GM18858 (cell line): ENCODE data around the gene ZBTB17.
A peak's percentile ranks its signal among the peaks of the same experiment; 100 is the strongest.
"Not testable (repeated sequence)": the region's sequence is repeated elsewhere in the genome, so short reads cannot be mapped to it uniquely, and the experiment has no call there.

Experiments used
- ATAC-seq: cut with Tn5 transposase; IDR thresholded peaks from one replicate; pipeline ENCODE4 v1.9.1; 2021; ENCODE audit not compliant: unreplicated experiment

ZBTB17 gene

GRCh38 chr1:15975805-15976680, at the start of gene ZBTB17:
Gene ZBTB17 (minus strand): TSS chr1:15976101. CDS start chr1:15948495, 27,606 bp downstream.
- peak; percentile 58 for ATAC-seq

DNA sequence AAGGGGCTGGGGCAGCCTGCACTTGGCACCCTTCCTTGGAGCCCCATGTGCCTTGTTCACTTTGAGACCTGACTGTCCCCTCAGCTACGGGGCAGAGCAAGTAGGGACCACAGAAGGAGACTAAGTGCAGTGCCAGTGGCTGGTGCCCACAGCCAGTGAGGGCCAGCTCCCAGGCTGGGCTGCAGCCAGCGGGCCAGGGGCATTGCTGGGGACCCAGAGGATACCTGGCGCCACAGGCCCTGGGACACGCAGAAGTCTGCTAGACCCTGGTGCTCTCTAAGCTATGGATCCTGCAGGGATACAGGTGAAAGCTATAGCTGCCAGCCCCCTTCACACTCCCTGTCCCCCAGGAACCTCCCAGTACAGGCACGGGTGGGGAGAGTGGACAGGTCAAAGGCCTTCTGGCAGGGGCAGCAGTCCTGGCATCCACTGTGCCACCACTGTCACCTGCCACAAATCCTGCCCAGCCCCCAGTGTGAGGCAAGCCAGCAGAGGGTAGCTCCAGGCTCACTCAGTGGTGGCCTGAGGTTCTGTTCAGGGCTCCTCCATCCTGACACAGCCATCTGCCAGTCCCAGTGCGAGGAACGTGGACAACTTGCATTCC, 47.3 kb upstream of the ZBTB17 start:
- no peak for ATAC-seq

DNA sequence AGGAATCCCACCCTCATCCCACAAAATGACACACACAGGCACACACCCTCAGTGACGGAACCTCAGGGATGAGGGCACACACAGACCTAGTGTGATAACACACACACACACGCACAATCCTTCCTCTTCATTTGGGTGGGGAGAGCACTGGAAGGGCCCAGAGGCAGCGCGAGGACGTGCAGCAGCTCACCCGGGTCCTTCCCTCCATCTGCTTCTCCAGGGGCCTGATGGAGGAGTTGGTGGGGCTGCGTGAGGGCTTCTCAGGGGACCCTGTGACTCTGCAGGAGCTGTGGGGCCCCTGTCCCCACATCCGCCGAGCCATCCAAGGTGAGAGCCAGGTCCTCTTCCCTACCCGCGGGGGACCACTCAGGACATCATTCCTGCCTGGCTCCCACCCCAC, 46.5 kb upstream of the ZBTB17 start:
- ATAC-seq, result no peak

GRCh38 chr1:16021681-16022080, 45.8 kb upstream of the ZBTB17 start, which contains the start of gene CLCNKA:
Gene CLCNKA (plus strand): TSS chr1:16022036. CDS start chr1:16022620, 584 bp downstream.
- ATAC-seq, result no peak

- not testable (repeated sequence) for ATAC-seq
Observed at GRCh38 chr1:16020878-16021277, 45.0 kb upstream of the ZBTB17 start.

- ATAC-seq, result no peak
Observed at GRCh38 chr1:16020325-16020724, 44.4 kb upstream of the ZBTB17 start.

DNA sequence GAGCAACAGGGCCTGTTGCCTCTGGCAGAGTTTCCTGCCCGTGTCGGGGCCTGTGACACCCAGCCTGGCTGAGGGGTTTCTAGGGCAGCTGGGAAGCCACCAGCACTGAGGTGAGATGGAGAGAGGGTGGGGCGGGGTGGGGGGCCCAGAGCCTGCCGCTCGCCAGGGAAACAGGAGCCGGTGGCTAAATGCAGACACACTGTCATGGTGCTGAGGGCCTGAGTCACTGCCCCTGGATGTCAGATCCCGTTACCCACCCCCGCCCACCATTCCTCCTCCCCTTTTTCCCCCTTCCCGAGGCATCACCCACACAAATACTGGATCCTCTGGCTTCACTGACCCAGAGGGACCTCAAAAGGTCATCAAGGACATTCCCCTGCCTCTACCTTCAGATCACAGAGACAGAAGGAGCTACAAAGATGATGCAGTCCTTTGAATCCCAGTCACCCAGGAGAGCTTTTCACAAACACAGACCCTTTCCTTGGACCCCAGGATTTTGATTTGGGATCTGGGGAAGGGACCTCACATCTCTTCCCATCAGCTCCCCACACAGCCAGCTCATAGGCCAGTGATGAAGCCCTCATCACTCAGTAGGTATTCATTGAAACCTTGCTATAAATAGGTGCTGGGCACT, 43.9 kb upstream of the ZBTB17 start:
- ATAC-seq, result no peak

- ATAC-seq, result no peak
Observed at GRCh38 chr1:16018749-16019643, 43.1 kb upstream of the ZBTB17 start.

- ATAC-seq, result no peak
Observed at GRCh38 chr1:16018308-16018707, 42.4 kb upstream of the ZBTB17 start.

- no peak for ATAC-seq
Observed at GRCh38 chr1:16017461-16018303, 41.8 kb upstream of the ZBTB17 start, which contains the start of gene HSPB7. Gene HSPB7 (minus strand): TSS chr1:16018043. CDS start chr1:16017963, 80 bp downstream.

DNA sequence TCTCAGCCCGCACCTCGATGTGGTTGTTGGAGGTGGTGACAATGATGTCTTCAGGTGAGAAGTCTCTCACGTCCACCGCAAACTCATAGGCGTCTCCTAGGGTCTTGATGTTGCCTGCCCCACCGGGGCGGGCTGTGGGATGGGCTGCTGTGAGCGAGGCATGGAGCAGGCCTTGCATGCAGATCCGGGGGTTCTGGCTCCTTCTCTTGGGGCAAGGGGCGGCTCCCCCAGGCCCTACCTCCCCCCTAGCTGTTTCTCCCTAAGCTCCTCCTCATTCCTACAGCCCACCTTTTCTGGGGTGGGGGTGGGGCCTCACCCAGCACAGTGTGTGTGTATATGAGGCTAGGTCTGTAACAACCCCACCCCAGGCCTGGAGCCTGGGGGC, 41.2 kb upstream of the ZBTB17 start:
- no peak for ATAC-seq

DNA sequence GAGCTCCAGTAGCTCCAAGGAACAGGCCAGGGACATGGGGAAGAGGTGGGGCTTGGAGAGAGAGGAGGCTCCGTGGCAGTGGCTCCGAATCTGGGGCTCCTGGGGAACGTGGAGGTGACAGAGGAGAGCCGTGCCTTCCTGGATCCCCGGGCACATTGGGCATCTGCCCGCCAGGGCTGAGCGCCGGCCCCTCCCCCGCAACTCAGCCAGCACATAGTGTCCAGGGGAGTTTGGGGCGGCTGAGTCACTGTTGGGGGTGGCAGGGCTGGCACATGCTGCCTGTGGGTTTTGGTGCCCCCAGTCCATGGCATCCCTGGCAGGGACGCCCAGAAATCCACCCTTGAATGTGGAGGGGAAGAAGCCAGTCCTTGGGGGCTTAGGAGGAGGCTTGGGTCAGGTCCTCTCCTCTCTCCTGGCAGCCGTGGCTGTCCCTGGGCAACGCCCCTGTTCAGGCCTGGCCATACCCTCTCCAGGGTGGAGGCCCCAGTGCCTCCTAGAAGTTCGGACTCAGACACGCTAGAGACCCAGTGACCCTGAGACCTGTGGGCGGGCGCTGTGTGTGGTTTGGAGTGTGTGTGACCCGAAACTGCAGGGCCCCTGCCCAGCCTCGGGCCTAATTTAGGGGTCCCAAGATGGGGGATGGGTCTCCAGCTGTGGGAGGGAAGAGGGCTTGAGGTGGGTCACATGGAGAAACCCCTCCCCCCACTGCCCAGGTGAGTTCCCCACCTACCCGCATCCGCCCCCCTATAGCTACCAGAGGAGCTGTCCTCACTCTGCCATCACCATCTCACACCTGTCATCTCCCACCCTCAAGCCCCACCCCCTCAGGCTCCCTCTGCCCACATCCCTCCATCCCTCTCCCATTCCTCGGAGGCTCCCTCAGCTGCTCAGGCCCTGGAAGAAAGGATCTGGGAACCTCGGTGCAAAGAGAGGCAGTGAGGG, 40.3 kb upstream of the ZBTB17 start:
- ATAC-seq, result no peak

DNA sequence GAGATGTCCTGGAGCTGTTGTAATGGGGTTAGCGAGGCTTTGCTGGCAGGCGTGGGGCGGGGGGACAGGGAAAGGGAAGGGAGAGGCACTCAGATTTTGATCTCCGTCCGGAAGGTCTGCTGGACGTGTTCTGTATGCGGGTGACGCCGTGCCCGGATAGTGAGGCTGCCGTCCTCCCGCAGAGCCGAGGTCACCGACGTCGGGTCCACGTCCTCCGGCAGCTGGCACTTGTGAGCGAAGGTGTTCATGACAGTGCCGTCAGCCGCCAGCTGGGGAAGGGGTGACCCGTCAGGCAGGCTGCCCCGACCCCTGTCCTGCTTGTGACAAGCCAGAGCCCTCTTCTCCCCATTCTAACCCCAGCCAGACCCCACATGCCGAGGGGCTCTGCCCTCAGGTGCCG, 39.6 kb upstream of the ZBTB17 start:
- ATAC-seq, result no peak

- no peak for ATAC-seq
Observed at GRCh38 chr1:16014509-16015482, 38.9 kb upstream of the ZBTB17 start.

- no peak for ATAC-seq
Observed at GRCh38 chr1:16013908-16014258, 38.0 kb upstream of the ZBTB17 start.

- ATAC-seq, result no peak
Observed at GRCh38 chr1:16013220-16013907, 37.5 kb upstream of the ZBTB17 start.

DNA sequence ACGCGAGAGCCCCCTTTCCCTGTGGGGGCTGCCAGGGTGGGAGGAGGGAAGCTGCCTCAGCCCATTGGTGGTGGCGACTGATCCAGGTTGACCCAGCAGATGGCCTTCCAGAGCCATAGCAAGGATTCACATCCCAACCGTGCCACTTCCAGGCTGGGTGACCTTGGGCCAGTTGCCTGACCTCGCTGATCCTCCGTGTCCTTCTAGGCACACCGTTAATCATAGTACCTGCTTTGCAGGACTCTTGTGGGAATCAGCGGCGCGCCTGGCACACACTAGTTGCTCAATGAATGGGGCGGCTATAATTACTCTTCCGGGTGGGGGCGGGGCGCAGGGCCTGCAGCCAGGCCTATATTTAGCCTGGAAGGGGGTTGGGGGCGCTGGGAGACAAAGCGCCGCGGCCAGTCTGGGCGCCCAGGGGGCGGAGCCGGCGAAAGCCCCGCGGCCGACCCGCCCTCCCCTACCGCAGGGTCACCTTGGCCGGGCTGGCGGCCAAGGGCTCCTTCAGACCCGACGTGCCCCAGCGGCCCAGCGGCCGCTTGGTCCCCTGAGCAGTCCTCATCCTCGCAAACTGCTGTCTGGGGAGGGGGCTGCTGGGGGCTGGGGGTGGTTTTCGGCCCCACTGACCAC, 36.8 kb upstream of the ZBTB17 start:
- ATAC-seq, result no peak
